OCI-LY3 (cell line): Measurements from ENCODE around the gene NKAPD1.

Experiments used
- EZH2phosphoT487 ChIP-seq: fragments of 200-600 bp; shearing (Covaris generic); IDR thresholded peaks from 2 replicates; pipeline ENCODE4 v1.6.1; 2018; ENCODE audit warnings: antibody characterized with exemption, mixed run types, low read depth
- TF ChIP-seq, protein P1 (sequence below): fragments of 200-600, 300-600 bp; sonication (generic); IDR thresholded peaks from 2 replicates; pipeline ENCODE4 v1.5.1; 2014; ENCODE audit warnings: antibody characterized with exemption, low read length, low read depth

DNA sequence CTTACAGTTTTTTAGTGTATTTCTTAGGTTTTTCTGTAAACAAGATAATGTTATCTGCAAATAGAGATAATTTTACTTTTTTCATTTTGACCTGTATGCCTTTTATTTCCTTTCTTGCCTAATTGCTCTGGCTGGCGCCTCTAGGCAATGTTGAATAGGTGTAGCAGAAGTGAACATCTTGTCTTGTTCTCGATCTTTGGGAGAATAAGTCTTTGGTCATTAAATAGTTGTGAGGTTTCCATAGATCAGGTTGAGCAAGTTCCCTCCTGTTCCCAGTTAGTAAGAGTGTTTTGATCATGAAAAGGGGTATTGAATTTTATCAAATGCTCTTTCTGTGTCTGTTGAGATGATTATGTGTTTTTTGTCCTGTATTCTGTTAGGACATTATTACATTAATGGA, 24.3 kb upstream of the NKAPD1 start:
- TF ChIP-seq, protein P1, sequence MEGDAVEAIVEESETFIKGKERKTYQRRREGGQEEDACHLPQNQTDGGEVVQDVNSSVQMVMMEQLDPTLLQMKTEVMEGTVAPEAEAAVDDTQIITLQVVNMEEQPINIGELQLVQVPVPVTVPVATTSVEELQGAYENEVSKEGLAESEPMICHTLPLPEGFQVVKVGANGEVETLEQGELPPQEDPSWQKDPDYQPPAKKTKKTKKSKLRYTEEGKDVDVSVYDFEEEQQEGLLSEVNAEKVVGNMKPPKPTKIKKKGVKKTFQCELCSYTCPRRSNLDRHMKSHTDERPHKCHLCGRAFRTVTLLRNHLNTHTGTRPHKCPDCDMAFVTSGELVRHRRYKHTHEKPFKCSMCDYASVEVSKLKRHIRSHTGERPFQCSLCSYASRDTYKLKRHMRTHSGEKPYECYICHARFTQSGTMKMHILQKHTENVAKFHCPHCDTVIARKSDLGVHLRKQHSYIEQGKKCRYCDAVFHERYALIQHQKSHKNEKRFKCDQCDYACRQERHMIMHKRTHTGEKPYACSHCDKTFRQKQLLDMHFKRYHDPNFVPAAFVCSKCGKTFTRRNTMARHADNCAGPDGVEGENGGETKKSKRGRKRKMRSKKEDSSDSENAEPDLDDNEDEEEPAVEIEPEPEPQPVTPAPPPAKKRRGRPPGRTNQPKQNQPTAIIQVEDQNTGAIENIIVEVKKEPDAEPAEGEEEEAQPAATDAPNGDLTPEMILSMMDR, result no peak
- TF ChIP-seq EZH2phosphoT487, result no peak
